HG02588 (cell line): ENCODE data around the gene CCDC146.
"Not testable (repeated sequence)": the region's sequence is repeated elsewhere in the genome, so short reads cannot be mapped to it uniquely, and the experiment has no call there.

ENCODE experiments used
- ATAC-seq: cut with Tn5 transposase; IDR thresholded peaks from one replicate; pipeline ENCODE4 v1.9.1; 2021; ENCODE audit warnings: mild to moderate bottlenecking, moderate library complexity; ENCODE audit not compliant: unreplicated experiment

The CCDC146 gene

GRCh38 chr7:77244222-77244934, 122.0 kb downstream of the CCDC146 start:
- no peak for ATAC-seq

GRCh38 chr7:77245015-77245755, 122.8 kb downstream of the CCDC146 start:
- no peak for ATAC-seq

- no peak for ATAC-seq
Observed at GRCh38 chr7:77246026-77246640, 123.7 kb downstream of the CCDC146 start.

GRCh38 chr7:77247206-77247850, 124.9 kb downstream of the CCDC146 start:
- peak; percentile 80 for ATAC-seq

- no peak for ATAC-seq
Observed at GRCh38 chr7:77248154-77248553, 125.7 kb downstream of the CCDC146 start.

- ATAC-seq: no peak
Observed at GRCh38 chr7:77252506-77252905, 130.1 kb downstream of the CCDC146 start.

GRCh38 chr7:77253151-77253550, 130.7 kb downstream of the CCDC146 start:
- no peak for ATAC-seq

GRCh38 chr7:77254429-77254828, 132.0 kb downstream of the CCDC146 start:
- no peak for ATAC-seq

- no peak for ATAC-seq
Observed at GRCh38 chr7:77254915-77255314, 132.5 kb downstream of the CCDC146 start.

- ATAC-seq: no peak
Observed at GRCh38 chr7:77258014-77258413, 135.6 kb downstream of the CCDC146 start.

- no peak for ATAC-seq
Observed at GRCh38 chr7:77258593-77258992, 136.2 kb downstream of the CCDC146 start.

- ATAC-seq: no peak
Observed at GRCh38 chr7:77262316-77262715, 139.9 kb downstream of the CCDC146 start.

GRCh38 chr7:77265666-77266065, 143.3 kb downstream of the CCDC146 start:
- no peak for ATAC-seq

- ATAC-seq: peak; percentile 71
Observed at GRCh38 chr7:77266291-77266794, 143.9 kb downstream of the CCDC146 start.

- peak; percentile 79 for ATAC-seq
Observed at GRCh38 chr7:77269360-77270093, 147.1 kb downstream of the CCDC146 start.

GRCh38 chr7:77270094-77270480, 147.7 kb downstream of the CCDC146 start:
- ATAC-seq: no peak

GRCh38 chr7:77271766-77272165, 149.4 kb downstream of the CCDC146 start:
- no peak for ATAC-seq

- not testable (repeated sequence) for ATAC-seq
Observed at GRCh38 chr7:77275663-77276062, 153.2 kb downstream of the CCDC146 start.

- ATAC-seq: no peak
Observed at GRCh38 chr7:77276120-77276519, 153.7 kb downstream of the CCDC146 start.

- no peak for ATAC-seq
Observed at GRCh38 chr7:77281780-77282478, 159.5 kb downstream of the CCDC146 start.
